GM19025 (cell line): ENCODE measurements around the gene TANC1.
A peak's percentile ranks its signal among the peaks of the same experiment; 100 is the strongest.

Experiments
- ATAC-seq: cut with Tn5 transposase; IDR thresholded peaks from one replicate; pipeline ENCODE4 v1.9.1; 2021; ENCODE audit warnings: mild to moderate bottlenecking, low read depth, moderate library complexity; ENCODE audit not compliant: unreplicated experiment

The TANC1 gene

DNA sequence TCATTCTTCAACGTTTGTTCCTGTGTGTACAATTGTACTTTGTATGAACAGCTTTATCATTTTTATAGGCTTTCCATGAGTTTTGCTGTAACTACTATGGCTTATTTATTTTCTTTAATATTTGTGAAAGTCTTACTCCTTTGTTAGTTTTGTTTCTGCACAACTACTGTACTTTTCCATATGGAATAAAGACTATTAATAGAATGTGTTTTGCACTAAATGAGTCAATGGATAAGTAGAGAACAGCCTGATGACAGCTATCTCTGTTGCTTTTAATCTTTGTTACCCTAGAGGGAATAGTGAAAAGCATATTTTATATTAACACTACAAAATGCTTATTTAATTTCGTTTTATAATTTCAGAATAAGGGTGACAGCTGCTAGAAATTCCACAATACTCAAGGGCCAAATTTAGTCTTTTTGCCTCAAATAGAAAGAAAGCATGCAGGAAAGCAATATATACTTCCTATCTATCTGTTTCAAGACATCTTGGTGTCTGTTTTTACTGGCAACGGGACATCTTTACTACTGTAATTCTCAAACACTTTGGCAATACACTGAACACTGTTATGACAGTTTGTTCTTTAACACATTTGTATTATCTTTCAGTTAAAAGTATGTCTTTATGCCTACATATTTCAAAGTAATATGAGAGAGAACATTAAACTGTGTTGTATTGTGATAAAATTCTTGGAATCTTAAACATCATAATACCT, 264.2 kb downstream of the TANC1 start:
- no peak for ATAC-seq

DNA sequence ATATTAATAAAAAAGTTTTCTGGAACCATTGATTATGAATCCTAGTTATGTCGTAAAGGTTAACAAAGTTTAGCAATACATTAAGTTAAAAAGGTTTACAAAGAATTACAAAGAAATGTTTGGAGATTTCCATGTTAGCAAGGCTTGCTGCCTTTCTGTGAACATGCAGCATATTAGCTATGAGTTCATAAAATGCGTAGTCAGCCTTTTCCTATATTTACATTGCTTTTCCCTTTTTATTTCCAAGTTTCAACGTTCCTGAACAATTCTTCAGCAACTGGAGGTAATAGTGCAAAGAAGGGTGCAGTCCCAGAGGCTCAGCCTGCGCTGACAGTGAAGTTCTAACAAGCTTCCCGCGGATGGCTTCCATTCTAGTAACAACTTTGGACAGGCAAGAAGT, 266.4 kb downstream of the TANC1 start:
- no peak for ATAC-seq

DNA sequence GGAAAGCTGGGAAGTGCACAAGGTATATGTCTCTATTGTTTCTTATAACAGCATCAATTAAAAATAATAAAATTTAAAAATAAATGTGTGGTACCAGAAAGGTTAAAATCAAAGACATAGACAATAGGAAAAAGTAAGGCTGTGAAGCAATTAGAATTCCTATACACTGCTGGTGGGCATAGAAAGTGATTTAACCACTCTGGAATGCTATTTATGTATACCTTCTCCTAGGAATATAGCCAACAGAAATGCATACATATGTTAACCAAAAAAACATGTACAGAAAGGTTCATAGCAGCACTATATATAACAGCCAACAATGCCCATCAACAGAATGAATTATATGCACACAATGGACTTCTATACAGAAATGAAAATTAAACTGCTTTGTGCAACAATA, 275.1 kb downstream of the TANC1 start:
- ATAC-seq, result no peak

DNA sequence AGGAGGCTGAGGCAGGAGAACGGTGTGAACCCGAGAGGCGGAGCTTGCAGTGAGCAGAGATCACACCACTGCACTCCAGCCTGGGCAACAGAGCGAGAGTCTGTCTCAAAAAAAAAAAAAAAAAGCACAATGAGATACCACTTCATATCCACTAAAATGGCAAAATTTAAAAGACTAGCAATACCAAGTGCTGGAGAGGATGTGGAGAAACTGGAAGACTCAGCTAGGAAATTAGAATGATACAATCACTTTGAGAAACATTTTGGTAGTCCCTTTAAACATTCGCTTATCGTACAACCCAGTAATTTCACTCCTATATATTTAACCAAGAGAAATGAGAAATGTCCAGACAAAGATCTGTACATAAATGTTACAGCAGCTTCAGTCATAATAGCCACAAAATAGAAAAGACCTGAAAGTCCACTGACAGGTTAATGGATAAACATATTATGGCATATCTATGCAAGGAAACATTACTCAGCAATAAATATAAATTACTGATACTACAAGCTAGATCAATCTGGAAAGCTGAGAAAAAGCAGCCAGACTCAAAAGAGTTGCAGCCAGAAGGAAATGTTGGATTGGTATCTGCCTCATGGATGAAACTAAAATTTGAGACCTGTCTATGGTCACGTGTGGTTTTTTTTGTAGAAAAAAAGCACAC, 278.0 kb downstream of the TANC1 start:
- no peak for ATAC-seq

DNA sequence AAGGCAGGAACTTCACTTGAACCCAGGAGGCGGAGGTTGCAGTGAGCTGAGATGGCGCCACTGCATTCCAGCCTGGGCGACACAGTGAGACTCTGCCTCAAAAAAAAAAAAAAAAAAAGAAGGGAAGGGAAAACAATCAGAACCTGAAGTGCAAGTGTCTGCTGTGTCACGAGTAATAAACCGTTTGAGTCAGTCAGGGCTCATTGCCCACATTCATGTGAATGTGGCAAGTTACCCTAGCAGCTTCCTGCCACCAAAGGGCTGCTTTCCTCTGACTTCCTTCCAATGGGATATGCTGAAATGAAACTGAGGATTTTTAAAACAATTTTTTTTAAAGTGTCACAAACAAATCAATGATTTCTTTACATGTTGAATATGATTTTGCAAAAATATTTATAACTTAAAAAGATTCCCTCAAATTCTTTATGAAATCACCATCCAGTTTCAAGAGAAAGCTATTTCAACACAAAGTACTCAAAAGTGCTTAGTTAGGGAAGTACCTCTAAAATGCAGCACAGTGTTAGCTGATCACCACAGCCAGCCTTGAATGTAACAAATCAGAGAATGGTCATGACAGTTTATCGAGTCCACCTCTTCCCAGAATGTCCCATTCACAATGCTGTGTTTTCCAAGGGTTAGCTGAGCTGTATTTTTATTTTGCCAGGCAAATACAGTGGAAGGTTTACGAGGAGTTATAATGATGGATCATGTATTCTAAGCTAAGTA, 281.7 kb downstream of the TANC1 start:
- no peak for ATAC-seq

DNA sequence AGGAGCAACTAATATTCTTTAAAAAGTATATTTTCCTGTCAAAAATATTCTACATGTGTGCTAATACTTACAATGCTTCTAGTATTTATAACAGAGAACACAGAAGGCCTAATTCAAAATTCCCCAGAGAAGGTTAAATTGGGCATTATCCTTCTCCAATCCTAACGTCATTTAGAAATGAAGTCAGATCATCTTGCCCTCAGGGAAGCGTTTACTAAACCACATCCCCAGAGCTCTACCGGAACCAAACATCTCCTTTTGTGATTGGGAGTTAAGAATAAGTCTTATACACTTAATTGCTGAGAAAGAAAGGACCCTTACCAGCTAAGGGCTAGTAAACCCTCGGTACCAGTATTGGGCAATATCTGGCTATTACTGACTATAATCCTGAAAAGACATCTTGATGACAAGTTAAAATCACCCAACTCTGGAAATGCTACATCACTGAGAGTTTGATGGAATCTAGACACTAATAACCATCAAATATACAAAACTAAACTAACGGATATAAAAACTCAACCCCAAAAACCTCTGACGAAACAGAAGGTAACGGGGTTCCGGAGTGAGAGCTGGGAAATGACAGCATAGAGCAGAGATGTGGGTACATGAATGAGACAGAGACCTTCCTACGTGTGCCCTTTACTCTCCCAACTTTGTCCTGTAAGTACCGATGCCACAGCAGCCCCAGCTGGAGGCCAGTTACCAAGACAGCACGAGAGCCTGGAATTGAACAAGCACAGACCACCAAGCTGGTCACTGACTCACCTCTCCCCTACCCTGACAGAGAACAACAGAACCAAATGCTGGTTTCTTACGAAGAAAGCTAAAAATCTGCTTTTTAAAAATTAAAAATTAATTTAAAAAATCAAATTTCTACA, 283.1 kb downstream of the TANC1 start:
- no peak for ATAC-seq

DNA sequence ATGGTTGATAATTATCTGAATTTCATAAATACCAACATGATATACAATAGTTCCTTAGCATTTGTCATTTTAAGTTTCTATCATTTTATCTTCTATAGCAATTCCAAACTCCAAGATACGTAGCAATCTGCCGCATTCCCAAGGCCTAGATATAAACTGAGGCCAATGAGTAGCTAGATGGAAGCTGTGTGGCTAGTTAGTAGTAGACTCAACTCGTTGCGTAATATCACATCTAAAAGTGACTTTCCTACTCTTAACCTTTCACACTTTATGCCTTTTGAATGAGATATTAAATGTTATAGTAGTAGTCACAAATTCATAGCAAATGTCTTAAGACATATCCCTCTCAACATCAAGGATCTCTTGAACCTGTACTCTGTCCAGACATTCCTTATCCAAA, 284.5 kb downstream of the TANC1 start:
- no peak for ATAC-seq

DNA sequence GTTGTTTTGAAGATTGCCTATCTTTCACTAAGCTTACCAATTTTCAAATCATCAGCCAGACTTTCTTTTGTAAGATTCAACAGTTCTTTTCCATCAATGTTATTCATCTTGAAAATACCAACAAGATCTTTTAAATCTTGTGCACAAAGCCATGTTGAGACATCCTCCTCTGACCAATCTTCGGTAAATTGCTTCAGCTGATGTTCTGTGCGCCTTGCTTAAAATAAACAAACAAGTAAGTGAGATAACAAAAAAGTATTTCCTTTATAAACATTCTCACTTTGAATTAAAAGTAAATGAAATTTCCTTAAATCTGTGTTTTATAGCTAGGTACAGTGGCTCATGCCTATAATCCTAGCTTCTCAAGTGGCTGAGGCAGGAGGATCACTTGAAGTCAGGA, 287.7 kb downstream of the TANC1 start:
- ATAC-seq, result no peak

DNA sequence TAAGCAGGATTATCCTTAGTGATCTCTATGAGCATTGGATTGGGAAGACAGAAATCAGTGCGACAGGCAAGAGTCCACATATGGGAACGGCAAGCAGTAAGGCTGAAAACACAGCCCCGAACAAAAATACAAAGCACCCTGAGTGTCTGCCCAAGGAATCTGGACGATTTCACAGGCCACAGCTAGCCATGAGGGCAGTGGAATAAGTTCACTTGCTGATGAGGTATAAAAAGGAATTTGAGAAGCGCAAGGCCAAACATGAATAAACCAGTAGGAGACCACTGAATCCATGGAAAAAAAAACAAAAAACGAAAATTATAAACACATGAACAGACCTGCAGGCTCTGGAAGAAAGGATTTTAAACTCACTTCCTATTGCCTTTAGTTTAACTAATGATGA, 293.8 kb downstream of the TANC1 start:
- ATAC-seq, result no peak

DNA sequence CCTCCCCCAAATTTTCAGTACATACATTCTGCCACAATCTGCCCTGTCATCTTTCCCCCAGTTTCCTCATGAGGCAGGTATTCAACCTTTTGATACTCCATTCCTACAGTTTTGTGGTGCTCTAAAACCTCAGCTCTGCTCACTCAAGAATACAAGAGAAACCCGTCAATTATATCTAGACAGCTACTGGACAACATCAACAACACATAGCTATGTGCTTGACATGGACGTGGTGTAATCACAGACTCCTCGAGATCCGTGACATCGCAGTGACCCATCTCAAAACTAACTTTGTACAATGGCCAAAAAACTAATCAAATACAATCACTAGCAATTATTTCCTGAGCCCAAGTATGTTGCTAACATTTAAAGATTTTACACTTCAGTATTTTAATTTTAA, 294.5 kb downstream of the TANC1 start:
- ATAC-seq, result no peak

DNA sequence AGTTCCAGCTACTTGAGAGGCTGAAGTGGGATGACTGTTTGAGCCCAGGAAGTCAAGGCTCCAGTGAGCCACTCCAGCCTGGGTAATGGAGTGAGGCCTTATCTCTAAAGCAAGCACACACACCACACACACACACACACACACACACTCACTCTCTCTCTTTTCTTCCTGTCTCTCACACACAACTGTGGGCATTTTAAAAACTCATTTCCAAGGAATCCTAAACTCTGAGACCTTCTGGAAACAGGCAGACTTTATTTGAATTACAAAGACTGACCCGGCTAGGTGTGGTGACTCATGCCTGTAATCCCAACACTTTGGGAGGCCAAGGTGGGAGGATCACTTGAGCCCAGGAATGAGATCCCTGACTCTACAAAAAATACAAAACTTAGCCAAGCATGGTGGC, 296.7 kb downstream of the TANC1 start:
- ATAC-seq, result no peak

DNA sequence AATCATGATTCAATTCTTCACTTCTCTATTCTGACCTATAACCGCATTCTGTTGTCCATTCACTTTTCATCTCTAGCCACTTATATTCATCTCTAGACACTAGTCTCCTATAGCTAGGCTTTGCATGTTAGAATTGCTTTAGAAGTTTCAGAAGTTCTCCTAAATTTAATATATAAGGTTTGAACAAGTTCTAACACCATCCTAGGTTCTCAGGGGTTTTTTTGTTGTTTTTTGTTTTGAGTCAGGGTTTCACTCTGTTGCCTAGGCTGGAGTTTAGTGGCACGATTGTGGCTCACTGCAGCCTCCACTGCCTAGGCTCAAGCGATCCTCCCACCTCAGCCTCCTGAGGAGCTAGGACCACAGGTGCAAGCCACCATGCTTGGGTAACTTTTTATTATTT, 298.1 kb downstream of the TANC1 start:
- peak; percentile 73 for ATAC-seq

DNA sequence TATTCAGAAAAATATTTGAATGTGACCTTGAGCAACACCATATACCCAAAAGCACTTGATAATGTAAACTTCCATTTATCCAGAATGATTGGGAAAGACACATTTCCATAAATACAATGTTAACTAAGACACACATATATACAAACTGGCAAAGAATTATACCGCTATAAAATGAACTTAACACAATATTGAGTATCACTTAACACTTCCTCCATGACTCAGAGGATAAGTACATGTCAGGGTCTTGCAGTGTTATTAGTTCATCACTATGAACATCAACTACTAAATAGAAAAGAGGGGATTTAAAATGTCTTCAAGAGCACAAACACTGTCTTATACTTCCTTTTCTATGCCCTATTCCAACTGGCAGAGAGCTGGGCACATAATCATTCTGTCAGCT, 299.5 kb downstream of the TANC1 start:
- ATAC-seq, result no peak

DNA sequence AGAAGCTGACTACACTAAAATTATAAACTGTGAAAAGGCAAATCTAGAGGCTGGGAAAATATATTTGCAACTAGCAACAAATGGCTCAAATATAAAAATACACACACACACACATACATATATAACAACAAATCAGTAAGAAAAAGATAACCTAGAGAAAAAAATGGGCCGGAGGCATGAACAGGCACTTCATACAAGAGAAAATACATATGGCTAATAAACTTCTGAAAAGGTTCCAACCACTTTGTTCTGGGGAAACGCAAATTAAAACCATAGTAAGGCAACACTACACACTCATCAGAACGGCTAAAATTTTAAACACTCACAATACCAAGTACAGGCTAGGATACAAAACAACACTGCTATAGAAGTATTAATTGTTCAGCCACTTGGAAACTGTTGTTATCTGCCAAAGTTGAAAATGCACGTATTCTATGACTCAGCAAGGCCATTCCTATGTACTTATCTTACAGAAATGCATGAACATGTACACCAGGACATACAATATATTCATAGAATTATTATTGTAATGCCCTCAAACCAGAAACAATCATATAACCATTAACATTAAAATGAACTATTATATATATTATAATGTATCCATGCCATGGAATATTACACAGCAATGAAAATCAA, 302.4 kb downstream of the TANC1 start:
- no peak for ATAC-seq

DNA sequence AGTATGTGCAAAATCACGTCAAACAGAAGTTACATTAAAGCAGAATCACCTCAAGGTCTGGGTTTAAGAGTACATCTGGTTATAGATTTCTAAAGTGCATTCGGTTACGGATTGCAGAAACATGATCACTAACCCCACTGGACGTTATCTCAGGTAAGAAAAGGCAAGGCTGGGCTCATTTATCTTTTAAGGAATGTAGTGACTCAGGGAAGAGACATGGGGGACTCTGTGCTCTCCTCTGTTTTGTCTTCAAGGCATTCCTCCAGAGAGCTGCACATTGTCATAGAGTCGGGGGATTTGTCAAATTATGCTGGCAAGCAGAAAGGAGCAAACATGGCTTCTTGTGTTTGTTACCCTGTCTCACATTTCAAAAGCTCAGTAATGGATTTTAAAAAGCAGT, 303.7 kb downstream of the TANC1 start:
- ATAC-seq, result no peak

DNA sequence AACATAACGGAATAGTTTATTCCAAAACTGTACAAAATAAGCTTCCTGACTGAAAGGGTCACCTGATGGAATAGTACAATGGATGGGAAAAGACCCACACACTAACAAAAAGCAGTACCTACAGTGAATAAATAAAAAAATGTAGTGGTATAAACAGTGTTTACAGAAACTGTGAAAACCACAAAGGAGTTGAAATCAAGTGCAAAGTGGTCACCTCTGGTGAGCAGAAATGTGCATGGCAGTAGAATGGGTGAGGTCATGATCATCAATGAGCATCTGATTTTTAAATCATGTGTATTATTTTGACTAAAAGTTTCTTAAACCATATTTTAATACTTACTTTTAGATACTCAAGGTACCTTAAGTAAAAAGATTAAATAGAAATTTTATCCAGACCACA, 306.7 kb downstream of the TANC1 start:
- no peak for ATAC-seq

DNA sequence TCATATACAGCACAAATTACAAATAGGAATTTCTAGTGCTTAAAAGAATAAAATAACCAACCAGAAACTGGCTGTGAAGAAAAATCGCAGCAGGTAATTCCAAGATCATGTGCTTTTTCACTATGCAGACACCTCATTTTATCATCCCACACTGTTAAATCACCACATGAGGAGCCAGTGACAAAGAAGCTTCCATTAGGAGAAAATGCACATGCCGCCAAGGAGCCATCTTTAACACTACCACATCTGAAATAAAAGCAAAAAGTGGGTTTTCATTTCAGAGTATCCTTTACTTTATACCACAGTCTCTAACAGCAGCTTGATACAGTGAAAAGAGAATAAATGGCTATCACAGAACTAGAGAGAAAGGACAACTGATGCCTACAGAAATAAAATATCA, 311.3 kb downstream of the TANC1 start:
- no peak for ATAC-seq

DNA sequence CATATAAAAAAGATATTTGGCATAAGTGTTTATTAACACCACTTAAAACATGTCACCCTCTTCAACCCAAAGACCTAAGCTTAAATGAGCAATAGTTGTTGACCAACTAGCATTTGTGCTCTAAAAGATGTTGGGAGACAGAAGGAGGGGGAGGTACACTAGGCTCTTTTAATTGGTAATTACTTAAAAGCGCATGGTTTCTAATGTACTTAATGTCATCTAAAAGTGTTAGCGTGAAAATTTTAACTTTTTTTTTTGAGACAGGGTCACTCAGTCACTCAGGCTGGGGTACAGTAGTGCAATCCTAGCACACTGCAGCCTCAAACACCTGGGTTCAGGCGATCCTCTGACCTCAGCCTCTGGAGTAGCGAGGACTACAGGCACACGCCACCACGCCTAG, 312.6 kb downstream of the TANC1 start:
- no peak for ATAC-seq
